ENCODE data around the gene BACE1.
"Not testable (repeated sequence)": the region's sequence is repeated elsewhere in the genome, so short reads cannot be mapped to it uniquely, and the experiment has no call there.

The BACE1 gene

GRCh38 chr11:117316197-117316961, at the start of gene BACE1:
Gene BACE1, minus strand, starts transcription at chr11:117316256. Its CDS starts 461 bp downstream, at chr11:117315795.
- peak; percentile 90 for DNase-seq

GRCh38 chr11:117361432-117361831, 45.4 kb upstream of the BACE1 start:
- DNase-seq, result no peak

DNA sequence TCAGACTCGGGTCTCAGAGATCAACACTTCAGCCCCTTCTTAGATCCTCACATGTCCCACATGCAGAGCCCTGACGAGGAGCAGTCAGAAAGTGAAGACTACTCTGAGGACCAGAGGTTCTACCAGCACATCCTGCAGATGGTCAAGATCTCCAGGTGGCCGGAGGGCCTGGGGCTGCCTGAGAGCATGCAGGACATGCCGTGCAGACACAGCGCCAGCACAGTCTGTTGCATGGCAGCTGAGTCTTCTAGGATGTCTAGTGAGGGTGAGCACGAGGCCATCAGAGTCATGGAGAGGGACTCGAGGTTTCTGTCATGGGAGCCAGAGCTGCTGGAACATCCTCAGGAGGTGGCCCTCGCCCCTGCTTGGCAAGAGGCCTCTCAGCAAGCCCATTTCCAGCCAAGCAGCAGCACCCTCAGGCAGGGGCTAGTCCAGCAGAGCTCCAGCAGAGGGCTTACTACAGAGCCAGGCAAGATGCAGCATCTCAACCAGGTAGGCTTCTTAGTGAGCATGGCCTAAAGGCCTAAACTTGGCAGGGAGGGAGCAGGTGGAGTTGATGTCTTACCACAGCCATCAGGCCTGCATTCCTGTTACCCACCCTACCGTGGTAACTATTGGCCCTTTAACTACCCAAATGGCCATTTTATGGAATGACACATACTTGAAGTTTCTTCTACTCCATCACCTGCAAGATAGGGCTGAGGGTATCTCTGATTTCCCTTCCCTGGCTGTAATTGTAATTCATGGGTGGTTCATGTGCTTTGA, 40.3 kb upstream of the BACE1 start:
- DNase-seq, result no peak

- DNase-seq, result no peak
Measured at GRCh38 chr11:117354550-117354949, 38.5 kb upstream of the BACE1 start.

- peak; percentile 38 for DNase-seq
Measured at GRCh38 chr11:117345039-117345438, 29.0 kb upstream of the BACE1 start.

DNA sequence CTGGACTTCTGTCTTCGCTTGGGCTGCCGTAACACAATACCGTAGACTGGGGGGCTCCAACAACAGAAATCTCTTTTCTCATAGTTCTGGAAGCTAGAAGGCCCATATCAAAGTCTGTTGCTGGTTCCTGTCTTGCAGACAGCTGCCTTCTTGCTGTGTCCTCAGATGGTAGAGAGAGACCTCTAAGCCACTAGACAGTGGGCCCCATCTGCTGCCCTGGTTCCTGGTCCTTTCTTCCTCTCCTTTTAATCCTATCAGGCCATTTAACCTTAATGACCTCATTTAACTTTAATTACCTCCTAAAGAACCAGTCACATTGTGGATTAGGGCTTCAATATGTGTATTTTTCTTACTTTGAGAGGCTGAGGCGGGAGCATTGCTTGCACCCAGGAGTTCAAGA, 21.0 kb upstream of the BACE1 start:
- no peak for DNase-seq

GRCh38 chr11:117335399-117335798, 19.3 kb upstream of the BACE1 start:
- DNase-seq, result no peak

GRCh38 chr11:117334896-117335295, 18.8 kb upstream of the BACE1 start:
- DNase-seq, result no peak

GRCh38 chr11:117333917-117334316, 17.9 kb upstream of the BACE1 start:
- DNase-seq, result no peak

- no peak for DNase-seq
Measured at GRCh38 chr11:117332843-117333242, 16.8 kb upstream of the BACE1 start.

- DNase-seq, result peak; percentile 56
Measured at GRCh38 chr11:117328375-117329010, 12.4 kb upstream of the BACE1 start.

DNA sequence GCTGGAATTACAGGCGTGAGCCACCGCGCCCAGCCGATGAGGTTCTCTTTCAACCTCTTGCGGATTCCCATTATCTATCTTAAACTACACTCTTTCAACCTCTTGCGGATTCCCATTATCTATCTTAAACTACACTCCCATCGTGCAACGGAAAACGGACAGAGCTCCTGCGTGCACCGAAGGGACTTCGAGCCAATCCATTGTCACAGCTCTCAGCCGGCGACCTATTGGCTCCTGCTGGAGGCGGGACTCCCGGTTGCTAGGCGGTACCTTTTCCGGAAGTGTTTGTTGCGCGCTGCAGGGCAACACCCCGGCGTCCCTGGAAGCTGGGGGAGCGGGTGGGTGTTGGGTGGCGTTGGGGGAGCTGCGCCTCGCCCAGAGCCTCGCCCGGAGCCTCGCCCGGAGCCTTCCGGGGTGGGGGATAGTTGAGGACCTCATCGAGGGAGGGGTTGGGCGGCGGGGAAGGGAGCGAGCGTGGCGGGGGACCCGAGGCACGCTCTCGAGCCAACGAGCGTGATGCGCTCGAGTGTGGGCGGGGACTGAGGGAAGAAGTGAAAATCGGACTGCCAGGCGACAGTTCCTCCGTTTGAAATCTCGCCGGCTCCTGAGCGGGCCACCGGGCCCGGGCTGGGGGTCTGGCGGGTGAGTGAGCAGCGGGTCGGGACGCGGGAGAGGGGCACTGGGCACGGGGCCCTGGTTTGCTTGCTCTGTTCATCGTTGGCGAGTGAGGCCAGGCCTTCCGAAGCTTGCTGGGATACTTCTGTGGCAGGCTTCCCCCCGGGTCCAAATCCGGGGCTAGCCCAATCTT, 11.7 kb upstream of the BACE1 start, which contains the start of gene CEP164:
Gene CEP164 (plus strand): TSS at position 288 of the 808 bp plus-strand sequence. CDS start 10,733 bp downstream, outside the sequence.
- DNase-seq, result peak; percentile 98

- DNase-seq, result not testable (repeated sequence)
Measured at GRCh38 chr11:117327255-117327566, 11.2 kb upstream of the BACE1 start.

GRCh38 chr11:117319214-117319840, 3.3 kb upstream of the BACE1 start:
- DNase-seq, result peak; percentile 56

DNA sequence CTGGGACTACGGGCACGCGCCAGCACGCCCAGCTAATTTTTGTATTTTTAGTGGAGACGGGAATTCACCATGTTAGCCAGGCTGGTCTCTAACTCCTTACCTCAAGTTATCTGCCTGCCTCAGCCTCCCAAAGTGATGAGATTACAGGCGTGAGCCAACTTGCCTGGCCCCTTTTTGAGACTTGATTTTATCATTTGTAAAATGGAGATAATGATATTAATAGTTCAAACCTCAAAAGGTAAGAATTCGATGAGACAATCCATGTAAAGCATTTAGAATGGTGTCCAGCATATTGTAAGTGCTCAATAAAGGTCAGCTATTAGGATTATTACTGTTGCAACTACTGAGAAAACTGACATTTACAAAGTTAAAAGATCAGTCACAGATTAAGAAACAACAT, 2.7 kb upstream of the BACE1 start:
- no peak for DNase-seq

- peak; percentile 21 for DNase-seq
Measured at GRCh38 chr11:117315285-117316196, 515 bp downstream of the BACE1 start.

DNA sequence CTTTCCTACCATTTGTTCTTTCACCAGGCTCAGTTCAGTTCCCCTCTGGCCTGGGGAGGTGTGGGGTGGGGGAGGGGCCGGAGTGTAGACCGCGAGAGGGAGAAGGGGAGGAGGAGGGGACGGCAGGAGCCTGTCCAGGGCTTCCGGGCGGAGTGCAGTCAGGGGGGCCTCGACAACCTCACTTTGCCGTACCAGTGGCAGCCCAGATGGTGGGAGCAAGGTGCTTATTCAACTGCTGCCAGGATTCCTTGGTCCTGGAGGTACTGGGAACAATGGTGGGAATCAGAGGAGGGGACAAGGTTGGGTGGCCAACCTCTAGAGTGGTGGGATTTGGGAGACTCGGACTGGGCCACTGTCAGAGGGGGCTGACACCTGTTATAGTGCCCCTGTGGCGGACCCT, 1.2 kb downstream of the BACE1 start:
- peak; percentile 13 for DNase-seq

GRCh38 chr11:117313828-117314768, 2.0 kb downstream of the BACE1 start:
- DNase-seq, result no peak

GRCh38 chr11:117313091-117313490, 3.0 kb downstream of the BACE1 start:
- DNase-seq, result no peak

GRCh38 chr11:117309310-117309709, 6.7 kb downstream of the BACE1 start:
- no peak for DNase-seq

Data from EL (cell line).